Measurements from ENCODE around the gene CACNA1G. TPM values are rescaled to one million over a fixed set of nuclear protein-coding genes. Genes with fewer than 3 reads are reported as not detected.

The CACNA1G gene
- total and polyA plus RNA-seq, 2 donors from 2014 or later, result 0.06 TPM; not detected in 1

GRCh38 chr17:50589095-50589705 lies 28.7 kb downstream of the CACNA1G start:
- peak overlapping the region in 1 of 3 donors; percentile 10 for H3K4me3 ChIP-seq (ENCODE audit: low read length in 3 of 3)
- intact Hi-C loops (cut with DNase I), result no loop called here
- no peaks in the 10 kb centered on the region for H3K9me3 ChIP-seq (ENCODE audit: control insufficient read depth in 2 of 3, insufficient read depth in 1 of 3, low read length in 3 of 3)
- peaks cover 7 to 26% (median 22%) of the 10 kb centered on the region in 3 donors for H3K4me1 ChIP-seq (ENCODE audit: control insufficient read depth in 2 of 3, insufficient read depth in 2 of 3, low read depth in 1 of 3, low read length in 3 of 3)
- H3K36me3 ChIP-seq (ENCODE audit: control insufficient read depth in 2 of 3, insufficient read depth in 3 of 3, low read length in 3 of 3), result no peaks in the 10 kb centered on the region
- H3K27me3 ChIP-seq (ENCODE audit: control insufficient read depth, insufficient read depth, low read length), result no peaks in the 10 kb centered on the region
- no peak for TF ChIP-seq CTCF (IDR thresholded peaks at IDR 0.05; ENCODE audit: borderline replicate concordance, extremely low read depth, insufficient read depth)
- no peak for FAIRE-seq
- H3K9ac ChIP-seq (ENCODE audit: low read length in 3 of 3), result peak overlapping the region in 1 of 3 donors; percentile 21
- peak overlapping the region; percentile 35 to 59 for H3K27ac ChIP-seq (ENCODE audit: low read depth in 2 of 2, low read length in 2 of 2)
- peak in 3 of 5 donors; percentile 76 to 90 (median 89) for DNase-seq

- no peak for TF ChIP-seq CTCF (IDR thresholded peaks at IDR 0.05; ENCODE audit: borderline replicate concordance, extremely low read depth, insufficient read depth)
- DNase-seq (no peak), FAIRE-seq (no peak)
- intact Hi-C loops (cut with DNase I), result no loop called here
- no peaks in the 10 kb centered on the region for H3K9me3 ChIP-seq (ENCODE audit: control insufficient read depth in 2 of 3, insufficient read depth in 1 of 3, low read length in 3 of 3)
- H3K4me3 ChIP-seq (ENCODE audit: low read length in 3 of 3), result no peak overlapping the region
- H3K9ac ChIP-seq (ENCODE audit: low read length in 3 of 3), result no peak overlapping the region
- H3K4me1 ChIP-seq (ENCODE audit: control insufficient read depth in 2 of 3, insufficient read depth in 2 of 3, low read depth in 1 of 3, low read length in 3 of 3), result peaks cover 7 to 26% (median 22%) of the 10 kb centered on the region in 3 donors
- H3K27me3 ChIP-seq (ENCODE audit: control insufficient read depth, insufficient read depth, low read length), result no peaks in the 10 kb centered on the region
- H3K36me3 ChIP-seq (ENCODE audit: control insufficient read depth in 2 of 3, insufficient read depth in 3 of 3, low read length in 3 of 3), result no peaks in the 10 kb centered on the region
- no peak overlapping the region for H3K27ac ChIP-seq (ENCODE audit: low read depth in 2 of 2, low read length in 2 of 2)
These were observed 30.6 kb downstream of the CACNA1G start for GRCh38 chr17:50590946-50591737.

GRCh38 chr17:50593321-50593720 lies 32.8 kb downstream of the CACNA1G start:
- H3K9me3 ChIP-seq (ENCODE audit: control insufficient read depth in 2 of 3, insufficient read depth in 1 of 3, low read length in 3 of 3), result no peaks in the 10 kb centered on the region
- TF ChIP-seq CTCF (IDR thresholded peaks at IDR 0.05; ENCODE audit: borderline replicate concordance, extremely low read depth, insufficient read depth), result no peak
- H3K4me1 ChIP-seq (ENCODE audit: control insufficient read depth in 2 of 3, insufficient read depth in 2 of 3, low read depth in 1 of 3, low read length in 3 of 3), result peaks cover 7 to 22% (median 22%) of the 10 kb centered on the region in 3 donors
- H3K27me3 ChIP-seq (ENCODE audit: control insufficient read depth, insufficient read depth, low read length), result no peaks in the 10 kb centered on the region
- FAIRE-seq, result no peak
- no peak overlapping the region for H3K4me3 ChIP-seq (ENCODE audit: low read length in 3 of 3)
- no peak overlapping the region for H3K27ac ChIP-seq (ENCODE audit: low read depth in 2 of 2, low read length in 2 of 2)
- DNase-seq, result peak in 4 of 5 donors; percentile 88 to 91 (median 90)
- intact Hi-C loops (cut with DNase I), result no loop called here
- H3K36me3 ChIP-seq (ENCODE audit: control insufficient read depth in 2 of 3, insufficient read depth in 3 of 3, low read length in 3 of 3), result no peaks in the 10 kb centered on the region
- no peak overlapping the region for H3K9ac ChIP-seq (ENCODE audit: low read length in 3 of 3)

Data from kidney (tissue), 14 donors.